Activated CD8-positive, alpha-beta memory T cell treated with anti-CD3 and anti-CD28 coated beads for 48 hours (primary cell): Measurements from ENCODE around the gene ZBTB17.
A peak's percentile ranks its signal among the peaks of the same experiment; 100 is the strongest.
"Not testable (repeated sequence)": the region's sequence is repeated elsewhere in the genome, so short reads cannot be mapped to it uniquely, and the experiment has no call there.

Source experiments
- DNase-seq, 3 experiments: peaks; one replicate each; pipeline ENCODE4 v3.0.0-alpha.2; 2020; ENCODE audit warnings: low read depth in 2 of 3, low spot score in 2 of 3

ZBTB17 gene

GRCh38 chr1:16011936-16012589 lies 36.2 kb upstream of the ZBTB17 start:
- no peak for DNase-seq

- DNase-seq, result no peak
Observed at GRCh38 chr1:16010837-16011236, 34.9 kb upstream of the ZBTB17 start.

GRCh38 chr1:16009678-16010077 lies 33.8 kb upstream of the ZBTB17 start:
- DNase-seq, result no peak

GRCh38 chr1:16009030-16009460 lies 33.1 kb upstream of the ZBTB17 start:
- peak; percentile 36 to 65 (median 57) for DNase-seq

GRCh38 chr1:16007671-16008341 lies 31.9 kb upstream of the ZBTB17 start:
- DNase-seq, result no peak

GRCh38 chr1:16006552-16007485 lies 30.9 kb upstream of the ZBTB17 start:
- DNase-seq, result no peak

GRCh38 chr1:16006010-16006409 lies 30.1 kb upstream of the ZBTB17 start:
- no peak for DNase-seq

GRCh38 chr1:16005597-16005996 lies 29.7 kb upstream of the ZBTB17 start:
- DNase-seq, result no peak

GRCh38 chr1:16001274-16001673 lies 25.4 kb upstream of the ZBTB17 start:
- not testable (repeated sequence) for DNase-seq

GRCh38 chr1:15998929-15999328 lies 23.0 kb upstream of the ZBTB17 start:
- no peak for DNase-seq

GRCh38 chr1:15997637-15998280 lies 21.9 kb upstream of the ZBTB17 start:
- DNase-seq, result no peak

GRCh38 chr1:15997076-15997585 lies 21.2 kb upstream of the ZBTB17 start:
- no peak for DNase-seq

GRCh38 chr1:15994590-15995351 lies 18.9 kb upstream of the ZBTB17 start:
- DNase-seq, result peak in 2 of 3 experiments; percentile 15 to 23

- DNase-seq, result no peak
Observed at GRCh38 chr1:15994081-15994480, 18.2 kb upstream of the ZBTB17 start.

- no peak for DNase-seq
Observed at GRCh38 chr1:15993666-15994065, 17.8 kb upstream of the ZBTB17 start.

- no peak for DNase-seq
Observed at GRCh38 chr1:15992582-15993500, 16.9 kb upstream of the ZBTB17 start.

GRCh38 chr1:15992187-15992553 lies 16.3 kb upstream of the ZBTB17 start:
- DNase-seq, result no peak

GRCh38 chr1:15991427-15992186 lies 15.7 kb upstream of the ZBTB17 start:
- no peak for DNase-seq

GRCh38 chr1:15989776-15990175 lies 13.9 kb upstream of the ZBTB17 start:
- no peak for DNase-seq
